ENCODE data around the gene ADD1.

ADD1 gene

DNA sequence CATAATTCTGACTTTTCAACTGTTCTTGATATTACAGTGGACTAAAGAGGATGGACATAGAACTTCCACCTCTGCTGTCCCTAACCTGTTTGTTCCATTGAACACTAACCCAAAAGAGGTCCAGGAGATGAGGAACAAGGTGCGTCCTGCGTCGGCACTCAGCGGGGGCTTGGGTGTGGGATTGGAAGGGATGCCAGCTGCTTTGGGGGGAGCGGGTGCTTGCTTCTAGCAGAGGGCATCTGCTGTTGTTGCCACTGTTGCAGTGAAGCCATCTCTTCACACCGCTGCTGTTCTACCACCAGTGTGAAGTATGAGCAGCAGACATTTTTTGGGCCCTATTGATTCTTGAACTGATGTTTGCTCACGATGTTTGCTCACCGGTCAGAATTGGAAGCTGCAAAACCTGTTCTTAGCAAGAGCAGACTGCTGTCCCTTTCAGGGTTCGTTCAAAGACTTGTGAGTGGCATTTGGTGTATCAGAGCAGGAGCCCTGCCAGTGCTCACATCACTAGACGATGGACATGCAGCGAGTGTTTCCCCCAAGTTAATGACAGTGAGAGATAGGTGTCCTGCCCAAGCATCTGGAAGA is 64.2 kb downstream of the ADD1 start:
- H3K4me3 ChIP-seq (ENCODE audit: low read depth, low read length), result no peak overlapping the region
- TF ChIP-seq, protein P1, sequence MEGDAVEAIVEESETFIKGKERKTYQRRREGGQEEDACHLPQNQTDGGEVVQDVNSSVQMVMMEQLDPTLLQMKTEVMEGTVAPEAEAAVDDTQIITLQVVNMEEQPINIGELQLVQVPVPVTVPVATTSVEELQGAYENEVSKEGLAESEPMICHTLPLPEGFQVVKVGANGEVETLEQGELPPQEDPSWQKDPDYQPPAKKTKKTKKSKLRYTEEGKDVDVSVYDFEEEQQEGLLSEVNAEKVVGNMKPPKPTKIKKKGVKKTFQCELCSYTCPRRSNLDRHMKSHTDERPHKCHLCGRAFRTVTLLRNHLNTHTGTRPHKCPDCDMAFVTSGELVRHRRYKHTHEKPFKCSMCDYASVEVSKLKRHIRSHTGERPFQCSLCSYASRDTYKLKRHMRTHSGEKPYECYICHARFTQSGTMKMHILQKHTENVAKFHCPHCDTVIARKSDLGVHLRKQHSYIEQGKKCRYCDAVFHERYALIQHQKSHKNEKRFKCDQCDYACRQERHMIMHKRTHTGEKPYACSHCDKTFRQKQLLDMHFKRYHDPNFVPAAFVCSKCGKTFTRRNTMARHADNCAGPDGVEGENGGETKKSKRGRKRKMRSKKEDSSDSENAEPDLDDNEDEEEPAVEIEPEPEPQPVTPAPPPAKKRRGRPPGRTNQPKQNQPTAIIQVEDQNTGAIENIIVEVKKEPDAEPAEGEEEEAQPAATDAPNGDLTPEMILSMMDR (IDR thresholded peaks at IDR 0.05; ENCODE audit: low read depth, low read length), result no peak

DNA sequence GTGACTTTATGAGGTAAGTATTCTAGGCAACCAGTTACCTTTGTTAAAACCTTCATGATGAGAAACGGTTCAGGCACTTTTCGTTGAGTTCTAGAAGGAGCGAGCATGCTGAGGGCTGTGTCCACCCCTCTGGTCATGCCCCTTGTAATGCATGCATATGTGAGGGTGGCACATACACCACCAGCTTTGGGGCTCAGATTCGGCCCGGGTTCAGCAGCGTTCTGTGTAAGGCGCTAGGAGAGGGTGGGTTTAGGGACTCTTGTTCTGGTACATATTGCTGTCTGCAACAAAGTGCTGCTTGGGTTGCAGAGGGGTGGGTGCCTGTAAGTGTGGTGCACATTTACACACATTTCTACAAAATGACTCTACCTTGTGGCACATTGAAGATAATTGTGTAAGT is 65.0 kb downstream of the ADD1 start:
- no peak overlapping the region for H3K4me3 ChIP-seq (ENCODE audit: low read depth, low read length)
- TF ChIP-seq, protein P1 (IDR thresholded peaks at IDR 0.05; ENCODE audit: low read depth, low read length), result no peak

DNA sequence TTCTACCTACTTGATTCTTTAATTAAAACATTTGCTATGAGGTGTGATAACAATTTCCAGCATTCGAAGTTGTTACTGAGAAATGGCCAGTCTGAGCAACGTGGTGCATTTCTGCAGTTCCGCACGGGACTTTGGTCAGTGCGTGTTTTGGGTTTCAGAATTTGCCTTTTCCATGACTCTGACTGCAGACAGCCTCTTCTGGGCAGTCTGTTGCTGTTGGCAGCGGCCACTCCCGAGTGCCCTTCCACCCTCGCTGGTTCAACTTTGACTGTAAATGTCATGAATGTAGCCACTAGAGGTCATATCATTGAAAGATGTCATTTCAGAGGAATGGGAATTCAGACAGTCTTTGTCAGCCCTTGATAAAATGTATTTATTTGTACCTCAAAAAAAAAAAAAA is 65.9 kb downstream of the ADD1 start:
- no peak overlapping the region for H3K4me3 ChIP-seq (ENCODE audit: low read depth, low read length)
- TF ChIP-seq, protein P1 (IDR thresholded peaks at IDR 0.05; ENCODE audit: low read depth, low read length), result no peak

DNA sequence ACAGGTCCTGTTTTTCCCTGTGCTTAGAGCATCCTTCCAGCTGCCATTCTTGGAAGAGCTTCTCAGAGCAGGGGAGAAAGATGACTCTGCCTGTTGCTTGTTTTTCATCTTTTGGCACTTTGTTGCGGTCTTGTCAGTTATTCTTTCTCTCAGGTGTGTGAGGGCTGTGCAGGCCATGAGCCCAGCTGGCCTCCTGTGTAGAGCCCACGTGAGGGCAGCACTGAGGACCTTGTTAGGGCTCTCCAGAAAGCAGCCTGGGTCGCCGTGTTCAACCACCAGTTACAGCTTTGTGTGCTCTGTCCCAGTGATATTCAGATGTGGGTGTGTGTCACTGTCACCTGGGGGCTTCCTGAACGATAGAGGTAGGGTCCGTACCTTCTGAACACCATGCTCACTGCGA is 66.8 kb downstream of the ADD1 start:
- H3K4me3 ChIP-seq (ENCODE audit: low read depth, low read length), result no peak overlapping the region
- TF ChIP-seq, protein P1 (IDR thresholded peaks at IDR 0.05; ENCODE audit: low read depth, low read length), result no peak

DNA sequence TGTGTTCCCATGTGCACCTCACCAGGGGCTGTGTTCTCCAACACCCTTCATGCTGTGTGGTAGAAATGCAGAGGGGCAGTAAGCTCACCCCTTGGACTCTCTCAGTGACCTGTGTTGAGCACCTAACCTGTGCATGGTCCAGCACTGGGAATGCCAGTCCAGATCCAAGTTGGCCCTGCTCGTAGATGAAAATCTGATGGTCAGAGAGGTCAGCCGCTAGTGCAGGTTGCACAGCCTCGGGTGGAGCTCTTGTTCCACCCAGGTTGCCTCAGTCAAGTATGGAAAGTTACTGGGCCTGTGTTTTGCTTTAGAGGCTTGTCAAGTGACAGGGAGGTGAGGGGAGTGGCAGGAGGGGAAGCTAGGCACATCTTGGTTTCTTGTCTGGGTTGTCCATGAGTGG is 68.2 kb downstream of the ADD1 start:
- TF ChIP-seq, protein P1 (IDR thresholded peaks at IDR 0.05; ENCODE audit: low read depth, low read length), result no peak

DNA sequence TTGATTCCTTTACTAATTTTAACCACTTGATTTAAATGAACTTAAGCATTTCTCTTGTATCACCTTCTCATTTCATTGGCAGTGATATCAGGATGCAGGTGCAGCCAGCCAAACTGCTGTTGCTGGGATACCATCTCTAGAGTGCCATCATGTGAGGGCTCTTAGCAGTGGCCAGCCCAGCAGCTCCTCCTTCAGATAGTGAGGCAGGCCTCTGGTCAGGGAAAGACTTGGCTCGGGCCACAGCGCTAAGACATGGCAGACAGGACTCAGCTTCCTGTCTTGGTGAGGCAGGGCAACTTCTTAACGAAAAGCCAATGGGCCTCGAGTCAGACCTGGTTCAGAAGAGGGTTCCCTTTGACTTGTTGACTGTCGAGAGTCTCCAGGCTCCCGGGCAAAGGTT is 69.5 kb downstream of the ADD1 start:
- TF ChIP-seq, protein P1 (IDR thresholded peaks at IDR 0.05; ENCODE audit: low read depth, low read length), result no peak
- H3K4me3 ChIP-seq (ENCODE audit: low read depth, low read length), result no peak overlapping the region

More for the DNA sequence above, 68.2 kb downstream of the ADD1 start:
- H3K4me3 ChIP-seq (ENCODE audit: low read depth, low read length), result no peak overlapping the region

DNA sequence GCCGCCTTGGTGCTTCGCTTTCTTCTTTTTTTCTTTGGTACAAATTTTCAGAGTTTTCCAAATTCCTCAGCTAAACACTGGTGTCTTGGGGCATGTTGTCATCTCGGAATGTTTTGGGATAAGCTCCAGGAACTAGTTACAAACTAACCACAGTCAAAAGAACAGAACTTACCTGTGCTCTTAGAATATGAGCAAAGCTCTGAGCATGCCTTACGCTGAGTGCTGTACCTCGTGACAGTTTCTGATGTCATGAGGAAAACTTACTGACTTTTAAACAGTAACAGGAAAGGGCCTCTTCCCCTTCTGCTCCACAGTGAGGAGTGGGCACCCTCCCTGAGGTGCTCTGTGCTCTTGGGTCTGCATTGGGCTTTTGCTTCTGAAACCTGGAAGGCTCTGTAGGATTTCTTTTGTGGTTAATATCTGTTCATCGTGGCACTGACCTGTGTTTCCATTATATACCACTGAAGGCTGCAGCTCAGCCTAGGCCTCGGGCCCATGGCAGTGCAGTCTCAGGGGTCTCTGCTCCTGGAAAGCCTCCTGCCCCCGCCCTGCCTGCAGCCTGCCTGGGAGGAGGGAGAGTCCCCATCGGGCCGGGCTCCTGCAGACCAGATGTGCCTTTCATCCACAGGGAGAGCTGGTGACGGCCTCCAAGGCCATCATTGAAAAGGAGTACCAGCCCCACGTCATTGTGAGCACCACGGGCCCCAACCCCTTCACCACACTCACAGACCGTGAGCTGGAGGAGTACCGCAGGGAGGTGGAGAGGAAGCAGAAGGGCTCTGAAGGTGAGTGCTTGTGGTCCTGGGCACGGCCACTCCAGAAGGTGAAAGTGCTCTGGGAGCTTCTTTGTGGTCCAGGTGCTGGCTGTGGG is 70.8 kb downstream of the ADD1 start:
- no peak overlapping the region for H3K4me3 ChIP-seq (ENCODE audit: low read depth, low read length)
- TF ChIP-seq, protein P1 (IDR thresholded peaks at IDR 0.05; ENCODE audit: low read depth, low read length), result no peak
